Measurements from ENCODE around the gene USP10.

- no peak for TF ChIP-seq CTCF (IDR thresholded peaks at IDR 0.05)
- no peak for TF ChIP-seq POLR2A (IDR thresholded peaks at IDR 0.05)
These were observed 83.0 kb downstream of the USP10 start for GRCh38 chr16:84782846-84783245.
